Brain microvascular endothelial cell (primary cell): Measurements from ENCODE around the gene CRACR2A.

Source experiments
- DNase-seq: peaks from one replicate; pipeline ENCODE4 v3.0.0-alpha.2; 2020
- H3K27ac ChIP-seq: fragments of 250-450 bp; sonication (Bioruptor Pico); 2 replicates; pipeline ENCODE4 v1.5.1; 2020; ENCODE audit warnings: mild to moderate bottlenecking, moderate library complexity
- H3K27me3 ChIP-seq: fragments of 250-450 bp; sonication (Bioruptor Pico); replicated peaks from 2 replicates; pipeline ENCODE4 v1.5.1; 2020; ENCODE audit warnings: mild to moderate bottlenecking
- H3K36me3 ChIP-seq: fragments of 250-450 bp; sonication (Bioruptor Pico); replicated peaks from 2 replicates; pipeline ENCODE4 v1.5.1; 2020; ENCODE audit warnings: mild to moderate bottlenecking
- H3K4me3 ChIP-seq: 2 replicates; pipeline ENCODE4 v1.5.1; 2011; ENCODE audit warnings: low read depth, mild to moderate bottlenecking, control low read depth, low read length, moderate library complexity
- in situ Hi-C: cut with HindIII; loops from 2 replicates; pipeline ENCODE4 v1.10.0; 2017; ENCODE audit warnings: low sequenced_read_pairs, low pct_ligation_motif_present
- TF ChIP-seq, protein P1 (sequence below): IDR thresholded peaks from 2 replicates; pipeline ENCODE4 v1.5.1; 2011; ENCODE audit warnings: low read depth, mild to moderate bottlenecking, moderate library complexity, low read length, control low read depth, inconsistent platforms; ENCODE audit errors: missing control alignments

Gene CRACR2A

DNA sequence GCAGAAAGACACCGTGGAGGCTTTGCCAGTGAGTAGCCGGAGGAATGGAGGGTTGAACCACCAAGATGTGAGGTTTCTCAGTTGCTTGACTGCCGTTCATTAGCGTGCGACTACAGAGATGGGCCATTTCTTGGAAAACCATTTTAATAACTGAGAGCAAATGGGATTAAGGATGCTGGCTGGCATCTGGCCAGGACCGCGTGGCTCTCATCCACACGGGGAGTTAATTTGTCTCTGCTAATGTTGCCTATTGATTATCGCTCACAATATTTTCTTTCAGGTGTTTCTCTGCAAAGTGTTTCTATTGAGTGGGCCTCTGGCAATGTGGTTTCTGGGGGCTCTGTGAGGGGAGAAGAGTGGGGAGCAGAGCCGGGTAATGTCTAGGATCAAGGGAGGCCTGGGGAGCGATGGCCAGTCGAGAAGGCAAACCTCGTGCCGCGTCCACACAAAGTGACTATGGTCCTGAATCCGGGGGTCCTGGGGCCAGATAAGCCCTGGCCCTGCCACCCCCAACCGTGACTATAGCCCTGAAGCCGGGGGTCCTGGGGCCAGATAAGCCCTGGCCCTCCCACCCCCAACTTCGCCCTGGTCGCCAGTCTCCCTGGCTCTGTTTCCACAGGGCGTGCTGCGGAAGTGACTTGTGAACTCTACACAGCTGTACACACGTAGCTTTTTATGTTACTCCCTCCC, 151.3 kb downstream of the CRACR2A start:
- DNase-seq: no peak

DNA sequence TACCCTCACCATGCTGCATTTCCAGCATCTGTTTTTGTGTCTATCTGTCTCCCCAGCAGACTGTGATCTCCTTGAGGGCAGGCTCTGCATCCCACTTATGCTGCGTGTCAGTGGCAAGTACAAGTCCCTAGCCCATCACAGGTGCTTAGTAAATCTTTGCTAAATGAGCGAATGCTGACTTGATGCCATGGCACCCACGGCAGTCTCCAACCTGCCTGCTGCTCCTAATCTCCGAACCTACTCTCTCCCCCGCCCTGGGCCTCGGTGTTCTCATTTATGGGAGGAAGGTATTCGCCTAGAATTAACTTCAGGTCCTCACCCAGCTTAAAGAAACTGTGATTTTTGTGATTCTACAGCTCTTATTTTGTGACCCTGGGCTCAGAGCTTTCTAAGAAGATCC, 152.0 kb downstream of the CRACR2A start:
- in situ Hi-C loops: no loop called here
- Histone ChIP-seq H3K4me3 (no peak overlapping the region), H3K27ac (no peak overlapping the region), H3K27me3 (no peaks in the 10 kb centered on the region), H3K36me3 (no peaks in the 10 kb centered on the region)
- TF ChIP-seq, protein P1, sequence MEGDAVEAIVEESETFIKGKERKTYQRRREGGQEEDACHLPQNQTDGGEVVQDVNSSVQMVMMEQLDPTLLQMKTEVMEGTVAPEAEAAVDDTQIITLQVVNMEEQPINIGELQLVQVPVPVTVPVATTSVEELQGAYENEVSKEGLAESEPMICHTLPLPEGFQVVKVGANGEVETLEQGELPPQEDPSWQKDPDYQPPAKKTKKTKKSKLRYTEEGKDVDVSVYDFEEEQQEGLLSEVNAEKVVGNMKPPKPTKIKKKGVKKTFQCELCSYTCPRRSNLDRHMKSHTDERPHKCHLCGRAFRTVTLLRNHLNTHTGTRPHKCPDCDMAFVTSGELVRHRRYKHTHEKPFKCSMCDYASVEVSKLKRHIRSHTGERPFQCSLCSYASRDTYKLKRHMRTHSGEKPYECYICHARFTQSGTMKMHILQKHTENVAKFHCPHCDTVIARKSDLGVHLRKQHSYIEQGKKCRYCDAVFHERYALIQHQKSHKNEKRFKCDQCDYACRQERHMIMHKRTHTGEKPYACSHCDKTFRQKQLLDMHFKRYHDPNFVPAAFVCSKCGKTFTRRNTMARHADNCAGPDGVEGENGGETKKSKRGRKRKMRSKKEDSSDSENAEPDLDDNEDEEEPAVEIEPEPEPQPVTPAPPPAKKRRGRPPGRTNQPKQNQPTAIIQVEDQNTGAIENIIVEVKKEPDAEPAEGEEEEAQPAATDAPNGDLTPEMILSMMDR: no peak
- DNase-seq: no peak

More for the DNA sequence above, 151.3 kb downstream of the CRACR2A start:
- Histone ChIP-seq H3K27ac (no peak overlapping the region), H3K27me3 (no peaks in the 10 kb centered on the region), H3K4me3 (no peak overlapping the region), H3K36me3 (no peaks in the 10 kb centered on the region)
- in situ Hi-C loops: no loop called here
- TF ChIP-seq, protein P1: no peak

DNA sequence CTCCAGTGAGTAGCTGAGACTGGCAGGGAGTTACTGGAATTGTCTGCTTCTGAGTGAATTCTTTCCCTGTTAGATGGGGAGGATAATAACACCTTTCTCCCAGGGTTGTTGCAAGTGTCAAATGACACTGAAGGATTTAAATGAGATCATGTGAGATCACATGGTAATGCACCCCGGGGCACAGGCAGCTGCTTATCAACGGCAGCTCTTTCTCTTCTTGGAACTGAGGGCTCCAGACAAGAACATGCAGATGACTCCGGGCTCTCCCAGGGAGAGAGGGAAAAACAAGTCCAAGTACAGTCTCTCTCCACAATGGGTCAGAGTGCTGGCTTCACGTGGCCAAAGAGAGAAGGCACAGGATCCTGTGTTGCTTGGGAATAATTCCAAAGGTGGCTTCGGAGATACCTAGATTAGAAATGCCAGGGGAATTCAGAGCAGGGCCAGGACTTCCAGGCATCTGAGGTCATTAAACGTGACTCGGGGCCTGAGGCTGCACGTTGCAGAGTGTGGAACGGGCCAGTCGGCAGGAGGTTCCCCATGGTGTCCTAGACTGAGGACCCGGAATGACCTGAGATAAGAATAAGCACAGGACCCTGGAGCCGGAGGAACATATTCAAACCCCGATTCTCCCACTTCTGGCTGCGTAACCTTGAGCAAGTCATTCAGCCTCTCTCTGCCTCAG, 152.7 kb downstream of the CRACR2A start:
- Histone ChIP-seq H3K27me3 (no peaks in the 10 kb centered on the region), H3K36me3 (no peaks in the 10 kb centered on the region), H3K27ac (no peak overlapping the region), H3K4me3 (no peak overlapping the region)
- in situ Hi-C loops: no loop called here
- no peak for DNase-seq
- TF ChIP-seq, protein P1: no peak

DNA sequence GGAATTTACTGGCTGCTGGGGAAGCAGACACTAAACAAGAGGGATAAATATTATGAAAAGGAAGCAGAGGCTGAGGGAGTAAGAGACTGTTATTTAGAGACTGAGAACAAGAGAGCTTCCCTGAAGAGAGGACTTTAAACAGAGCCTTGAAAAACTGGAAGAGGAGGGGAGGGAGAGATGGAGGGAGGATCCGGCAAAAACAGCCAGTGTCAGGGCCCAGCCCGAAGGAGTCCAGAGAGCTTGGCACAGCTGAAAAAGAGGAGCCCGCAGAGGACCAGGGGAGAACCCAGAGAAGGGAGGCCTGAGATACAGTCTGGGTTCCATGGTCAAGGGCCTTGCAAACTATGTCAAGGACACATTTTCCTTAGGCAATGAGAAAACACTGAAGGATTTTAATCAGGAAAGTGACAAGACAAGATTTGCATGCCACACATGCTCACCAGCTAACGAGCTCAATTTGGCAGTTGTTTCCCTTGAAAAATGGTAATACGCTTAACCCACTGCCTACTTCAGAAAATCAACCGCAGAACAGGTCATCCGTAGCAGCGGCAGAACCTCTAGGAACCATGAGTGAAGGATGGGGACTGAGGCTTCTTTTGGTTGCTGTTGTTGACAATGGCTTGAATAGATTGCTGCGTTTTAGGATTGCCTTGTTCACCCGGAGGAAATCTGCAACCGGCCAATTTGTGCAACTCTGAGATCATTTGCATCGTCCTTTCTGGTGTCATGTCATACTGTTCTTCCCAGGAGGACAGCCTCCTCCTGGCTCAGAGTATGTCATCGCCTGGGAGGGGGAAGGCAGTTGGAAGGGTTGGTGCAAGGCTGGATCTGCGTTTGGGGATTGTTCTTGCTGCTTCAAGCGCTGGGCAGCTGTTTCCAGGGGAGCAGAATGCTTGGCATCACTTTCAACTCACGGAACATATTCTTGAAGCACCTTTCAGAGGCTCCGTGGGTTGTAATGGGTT, 153.7 kb downstream of the CRACR2A start:
- Histone ChIP-seq H3K4me3 (no peak overlapping the region), H3K27me3 (no peaks in the 10 kb centered on the region), H3K36me3 (no peaks in the 10 kb centered on the region), H3K27ac (no peak overlapping the region)
- in situ Hi-C loops: no loop called here
- TF ChIP-seq, protein P1: no peak
- DNase-seq: no peak

DNA sequence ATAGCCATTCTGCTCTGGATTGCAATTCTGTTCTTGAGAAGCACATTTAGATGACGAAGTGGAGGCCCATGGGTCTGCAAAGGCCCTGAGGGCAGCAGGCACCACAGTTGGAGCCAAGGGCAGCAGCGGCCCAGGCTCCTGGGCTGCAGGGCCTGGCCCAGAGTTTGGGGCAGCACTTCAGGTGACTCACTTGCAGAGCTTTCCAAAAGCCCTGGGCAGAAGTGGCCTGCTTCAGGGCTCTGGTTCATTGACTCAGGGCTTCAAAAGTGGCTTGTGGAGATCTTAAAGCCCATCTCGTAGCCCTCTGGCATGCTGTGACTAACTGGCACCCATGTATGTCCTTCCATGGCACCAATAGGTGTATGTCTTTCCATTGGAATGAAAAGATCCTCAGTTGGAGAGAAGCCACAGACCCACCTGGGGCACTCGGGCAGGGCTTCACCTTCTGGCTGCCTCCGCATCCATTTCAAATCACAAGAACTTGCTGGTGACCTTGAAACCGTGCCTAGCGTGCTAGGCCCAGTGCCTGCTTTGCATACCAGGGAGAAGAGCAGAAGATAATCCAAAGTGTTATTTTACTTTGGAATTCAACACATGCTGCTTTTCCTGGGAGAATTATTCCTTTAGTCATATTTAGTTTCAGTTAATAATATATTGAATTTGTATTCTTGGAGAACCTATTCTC, 155.2 kb downstream of the CRACR2A start:
- in situ Hi-C loops: no loop called here
- Histone ChIP-seq H3K4me3 (no peak overlapping the region), H3K27ac (no peak overlapping the region), H3K36me3 (no peaks in the 10 kb centered on the region), H3K27me3 (no peaks in the 10 kb centered on the region)
- no peak for DNase-seq
- TF ChIP-seq, protein P1: no peak
